Loucy (cell line): Measurements from ENCODE around the gene PARP1.

Experiments
- H2AFZ ChIP-seq: fragments of 200-600 bp; sonication (generic); 2 replicates; pipeline ENCODE4 v1.6.0; 2016; ENCODE audit warnings: antibody characterized with exemption, mild to moderate bottlenecking, low read length, moderate library complexity
- H3F3A ChIP-seq: fragments of 200-600 bp; 2 replicates; pipeline ENCODE4 v1.6.0; 2016; ENCODE audit warnings: antibody characterized with exemption, low read depth, mild to moderate bottlenecking
- H3K27me3 ChIP-seq: fragments of 200-600 bp; sonication (generic); 2 replicates; pipeline ENCODE4 v1.6.1; 2014; ENCODE audit warnings: low read length, mild to moderate bottlenecking; ENCODE audit not compliant: insufficient read depth, poor library complexity, severe bottlenecking
- H3K36me3 ChIP-seq: fragments of 200-600 bp; sonication (generic); 2 replicates; pipeline ENCODE4 v1.6.1; 2016; ENCODE audit warnings: low read length; ENCODE audit not compliant: insufficient read depth
- H3K4me1 ChIP-seq: fragments of 200-600 bp; sonication (generic); 2 replicates; pipeline ENCODE4 v1.5.1; 2014; ENCODE audit warnings: low read length, mild to moderate bottlenecking; ENCODE audit not compliant: insufficient read depth, poor library complexity, severe bottlenecking
- H3K4me2 ChIP-seq: fragments of 200-600 bp; sonication (generic); 2 replicates; pipeline ENCODE4 v1.6.0; 2014; ENCODE audit warnings: antibody characterized with exemption, low read length, low read depth, mild to moderate bottlenecking; ENCODE audit not compliant: poor library complexity, severe bottlenecking
- H3K4me3 ChIP-seq: fragments of 200-600 bp; sonication (generic); 2 replicates; pipeline ENCODE4 v1.5.1; 2014; ENCODE audit warnings: low read length, mild to moderate bottlenecking, mixed read lengths; ENCODE audit not compliant: poor library complexity, severe bottlenecking
- H3K79me2 ChIP-seq: fragments of 200-600 bp; sonication (generic); 2 replicates; pipeline ENCODE4 v1.6.1; 2014; ENCODE audit warnings: low read length; ENCODE audit not compliant: insufficient read depth
- H3K9ac ChIP-seq: fragments of 200-600 bp; sonication (generic); 2 replicates; pipeline ENCODE4 v1.6.0; 2014; ENCODE audit warnings: mild to moderate bottlenecking, low read depth, low read length, moderate library complexity; ENCODE audit not compliant: poor library complexity, severe bottlenecking
- H3K9me2 ChIP-seq: fragments of 200-600 bp; sonication (generic); replicated peaks from 2 replicates; pipeline ENCODE4 v1.6.1; 2016; ENCODE audit warnings: low read depth, low read length, mixed read lengths
- H3K9me3 ChIP-seq: fragments of 200-600 bp; sonication (generic); 2 replicates; pipeline ENCODE4 v1.6.1; 2014; ENCODE audit warnings: mild to moderate bottlenecking, antibody characterized with exemption, low read length, low read depth; ENCODE audit not compliant: insufficient read depth
- H4K20me1 ChIP-seq: fragments of 200-600 bp; sonication (generic); 2 replicates; pipeline ENCODE4 v1.6.0; 2014; ENCODE audit warnings: antibody characterized with exemption, low read length, mild to moderate bottlenecking; ENCODE audit not compliant: insufficient read depth, poor library complexity, severe bottlenecking
- EZH2phosphoT487 ChIP-seq: fragments of 200-600 bp; IDR thresholded peaks from 2 replicates; pipeline ENCODE4 v1.6.1; 2018; ENCODE audit warnings: antibody characterized with exemption, mild to moderate bottlenecking, moderate library complexity, borderline replicate concordance
- TF ChIP-seq, protein P1 (sequence below): fragments of 200-600 bp; sonication (generic); conservative IDR thresholded peaks from 2 replicates; pipeline ENCODE4 v1.5.1; 2014; ENCODE audit warnings: mild to moderate bottlenecking, antibody characterized with exemption, low read length

Gene PARP1

DNA sequence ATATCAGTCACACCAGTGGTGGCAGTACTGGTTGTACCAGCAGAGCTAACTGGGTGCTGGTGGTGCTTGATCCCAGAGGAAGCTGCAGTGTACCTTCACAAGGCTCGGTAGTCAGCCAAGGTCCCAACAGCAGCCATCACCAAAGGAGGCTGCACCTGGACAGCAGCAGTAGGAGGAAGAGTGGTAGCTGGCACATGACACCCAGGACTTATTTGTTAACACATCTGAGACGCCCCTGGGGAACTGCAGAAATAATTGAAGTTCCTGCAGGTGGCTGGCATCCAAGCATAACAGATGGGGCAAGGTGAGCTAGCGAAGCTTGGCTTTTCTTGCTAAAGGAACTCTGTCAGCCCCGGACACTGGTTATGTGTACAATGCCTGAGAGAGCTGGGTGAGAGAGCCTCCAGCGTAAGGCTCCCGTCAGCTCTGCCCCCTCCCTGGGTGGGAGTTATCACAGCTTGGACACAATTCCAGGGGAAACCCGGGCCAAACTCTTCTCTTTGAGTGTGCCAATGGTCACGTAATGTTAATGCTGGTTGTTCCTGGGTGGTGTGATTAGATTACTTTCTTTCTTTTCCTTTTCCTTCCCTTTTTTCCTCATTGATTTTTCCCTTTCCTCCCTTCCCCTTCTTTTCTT is 29.1 kb upstream of the PARP1 start:
- Histone ChIP-seq H3K9ac (no peak overlapping the region), H3K4me1 (peaks cover 26% of the 10 kb centered on the region), H3K79me2 (no peaks in the 10 kb centered on the region), H3K4me3 (no peak overlapping the region), H3F3A (no peaks in the 10 kb centered on the region), H3K4me2 (no peak overlapping the region), H4K20me1 (no peaks in the 10 kb centered on the region), H3K36me3 (no peaks in the 10 kb centered on the region), H2AFZ (no peak overlapping the region), H3K9me2 (no peaks in the 10 kb centered on the region), H3K27me3 (no peaks in the 10 kb centered on the region), H3K9me3 (no peaks in the 10 kb centered on the region)
- TF ChIP-seq, protein P1, sequence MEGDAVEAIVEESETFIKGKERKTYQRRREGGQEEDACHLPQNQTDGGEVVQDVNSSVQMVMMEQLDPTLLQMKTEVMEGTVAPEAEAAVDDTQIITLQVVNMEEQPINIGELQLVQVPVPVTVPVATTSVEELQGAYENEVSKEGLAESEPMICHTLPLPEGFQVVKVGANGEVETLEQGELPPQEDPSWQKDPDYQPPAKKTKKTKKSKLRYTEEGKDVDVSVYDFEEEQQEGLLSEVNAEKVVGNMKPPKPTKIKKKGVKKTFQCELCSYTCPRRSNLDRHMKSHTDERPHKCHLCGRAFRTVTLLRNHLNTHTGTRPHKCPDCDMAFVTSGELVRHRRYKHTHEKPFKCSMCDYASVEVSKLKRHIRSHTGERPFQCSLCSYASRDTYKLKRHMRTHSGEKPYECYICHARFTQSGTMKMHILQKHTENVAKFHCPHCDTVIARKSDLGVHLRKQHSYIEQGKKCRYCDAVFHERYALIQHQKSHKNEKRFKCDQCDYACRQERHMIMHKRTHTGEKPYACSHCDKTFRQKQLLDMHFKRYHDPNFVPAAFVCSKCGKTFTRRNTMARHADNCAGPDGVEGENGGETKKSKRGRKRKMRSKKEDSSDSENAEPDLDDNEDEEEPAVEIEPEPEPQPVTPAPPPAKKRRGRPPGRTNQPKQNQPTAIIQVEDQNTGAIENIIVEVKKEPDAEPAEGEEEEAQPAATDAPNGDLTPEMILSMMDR, result no peak
- TF ChIP-seq EZH2phosphoT487, result no peak

DNA sequence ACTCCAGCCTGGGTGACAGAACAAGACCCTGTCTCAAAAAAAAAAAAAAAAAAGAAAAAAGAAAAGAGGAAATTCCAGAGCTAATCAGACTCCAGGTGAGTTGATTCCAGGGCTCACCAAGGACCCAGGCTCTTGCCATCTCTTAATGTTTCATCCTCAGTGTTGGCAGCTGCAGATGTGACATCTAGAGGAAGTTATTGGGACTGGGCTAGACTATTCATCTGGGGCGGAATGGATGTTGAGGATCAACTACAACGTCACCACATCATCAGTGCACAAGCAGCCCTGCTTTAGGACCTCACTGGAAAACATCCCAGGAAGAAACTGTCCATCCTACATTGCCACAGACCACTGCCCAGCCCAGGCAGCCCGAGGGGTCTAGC is 28.6 kb upstream of the PARP1 start:
- H3K4me2 ChIP-seq, result no peak overlapping the region
- no peaks in the 10 kb centered on the region for H3F3A ChIP-seq
- TF ChIP-seq EZH2phosphoT487, result no peak
- TF ChIP-seq, protein P1, result no peak

DNA sequence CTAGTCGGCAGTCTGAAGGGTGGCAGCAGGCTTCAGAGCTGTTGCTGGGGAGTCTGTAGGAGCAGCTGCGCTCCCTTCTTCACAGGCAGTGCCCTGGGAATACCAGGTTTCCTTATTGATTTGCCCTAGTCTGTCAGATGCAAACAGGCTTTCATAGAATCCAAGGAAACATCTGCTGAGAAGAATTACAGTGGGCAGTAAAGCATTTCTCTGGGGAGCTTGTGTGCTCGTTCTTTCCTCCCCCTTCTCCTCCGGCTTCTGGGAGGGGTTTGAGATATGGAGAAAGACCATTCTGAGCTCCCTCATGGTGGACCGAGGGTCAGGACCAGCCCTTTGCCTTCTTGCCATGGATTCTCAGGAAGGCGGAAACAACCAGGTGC is 25.4 kb upstream of the PARP1 start:
- H3K9me3 ChIP-seq, result no peaks in the 10 kb centered on the region
- no peak overlapping the region for H3K4me2 ChIP-seq
- H3K4me3 ChIP-seq, result no peak overlapping the region
- peaks cover 7% of the 10 kb centered on the region; the same call in 1 of the 2 replicates for H3F3A ChIP-seq
- no peaks in the 10 kb centered on the region for H3K27me3 ChIP-seq
- peak overlapping the region; percentile 54 for H2AFZ ChIP-seq
- peaks cover 56% of the 10 kb centered on the region for H3K4me1 ChIP-seq
- TF ChIP-seq EZH2phosphoT487, result no peak
- TF ChIP-seq, protein P1, result no peak
- H3K9me2 ChIP-seq, result no peaks in the 10 kb centered on the region
- H3K79me2 ChIP-seq, result no peaks in the 10 kb centered on the region
- peak overlapping the region; percentile 58 for H3K9ac ChIP-seq
- no peaks in the 10 kb centered on the region for H4K20me1 ChIP-seq
- no peaks in the 10 kb centered on the region for H3K36me3 ChIP-seq

More for the DNA sequence above, 28.6 kb upstream of the PARP1 start:
- H3K27me3 ChIP-seq, result no peaks in the 10 kb centered on the region
- no peak overlapping the region for H3K9ac ChIP-seq
- no peaks in the 10 kb centered on the region for H3K36me3 ChIP-seq
- no peak overlapping the region for H3K4me3 ChIP-seq
- no peaks in the 10 kb centered on the region for H3K79me2 ChIP-seq
- H4K20me1 ChIP-seq, result no peaks in the 10 kb centered on the region
- H2AFZ ChIP-seq, result no peak overlapping the region
- no peaks in the 10 kb centered on the region for H3K9me2 ChIP-seq
- H3K9me3 ChIP-seq, result no peaks in the 10 kb centered on the region
- peaks cover 26% of the 10 kb centered on the region for H3K4me1 ChIP-seq
